CD4-positive, alpha-beta T cell (primary cell): ENCODE measurements around the gene OCA2. TPM values are rescaled to one million over a fixed set of nuclear protein-coding genes. Genes with fewer than 3 reads are reported as not detected.

Experiments used
- ATAC-seq: fragments of 200-7000 bp; cut with Tn5 transposase; one replicate; pipeline ENCODE4 v1.10.0; 2022; ENCODE audit warnings: mild to moderate bottlenecking; ENCODE audit not compliant: poor library complexity
- CTCF ChIA-PET: fragments of 350-600 bp; sonication (Branson Sonifier 250); formaldehyde crosslinking; loops from one replicate; lab custom pipeline; 2021; ENCODE audit warnings: antibody characterized with exemption, inconsistent platforms; lab: Charles Lee
- POLR2A ChIA-PET: fragments of 350-600 bp; sonication (Branson Sonifier 250); formaldehyde crosslinking; loops from one replicate; lab custom pipeline; 2021; ENCODE audit warnings: antibody characterized with exemption, inconsistent platforms; lab: Charles Lee
- DNase-seq, 14 experiments: peaks; one replicate each; pipeline ENCODE4 v3.0.0-alpha.2; 2013 to 2020; ENCODE audit warnings: mixed read lengths in 2 of 14
- H3K27ac ChIP-seq, 2 donors: one replicate each; pipeline versions ENCODE4 v1.5.1 to v1.7.0; 2013; ENCODE audit warnings: low read length in 2 of 2, low read depth in 1 of 2, mild to moderate bottlenecking in 1 of 2
- H3K27me3 ChIP-seq, 2 experiments: 1 replicate in 1 of 2; 2 replicates in 1 of 2; pipeline versions ENCODE4 v1.6.1 to v1.7.0; 2013; ENCODE audit warnings: low read length in 2 of 2, control low read depth in 1 of 2, mild to moderate bottlenecking in 1 of 2, moderate library complexity in 1 of 2; ENCODE audit not compliant: insufficient read depth in 2 of 2, control insufficient read depth in 1 of 2
- H3K36me3 ChIP-seq: one replicate; pipeline ENCODE4 v1.6.1; 2013; ENCODE audit warnings: low read length, control low read depth; ENCODE audit not compliant: insufficient read depth
- H3K4me1 ChIP-seq: one replicate; pipeline ENCODE4 v1.6.1; 2013; ENCODE audit warnings: low read length, control low read depth; ENCODE audit not compliant: insufficient read depth
- H3K4me3 ChIP-seq: one replicate; pipeline ENCODE4 v1.5.1; 2013; ENCODE audit warnings: mild to moderate bottlenecking, low read length, moderate library complexity
- H3K9me3 ChIP-seq, 2 experiments: 1 replicate in 1 of 2; 2 replicates in 1 of 2; pipeline versions ENCODE4 v1.6.1 to v1.7.0; 2013; ENCODE audit warnings: low read length in 2 of 2, mild to moderate bottlenecking in 2 of 2, control low read depth in 1 of 2, moderate library complexity in 1 of 2; ENCODE audit not compliant: control insufficient read depth in 1 of 2, insufficient read depth in 1 of 2
- H3K27ac Mint-ChIP-seq: one replicate; pipeline ENCODE4 v1.8.0; 2020; ENCODE audit warnings: mixed read lengths
- H3K27me3 Mint-ChIP-seq: one replicate; pipeline ENCODE4 v1.8.0; 2021; ENCODE audit warnings: mixed read lengths
- H3K36me3 Mint-ChIP-seq: one replicate; pipeline ENCODE4 v1.8.0; 2021; ENCODE audit warnings: low read depth, mixed read lengths
- H3K4me1 Mint-ChIP-seq: one replicate; pipeline ENCODE4 v1.8.0; 2021; ENCODE audit warnings: low read depth, mixed read lengths
- H3K4me3 Mint-ChIP-seq: one replicate; pipeline ENCODE4 v1.8.0; 2020; ENCODE audit warnings: mild to moderate bottlenecking, mixed read lengths
- H3K9me3 Mint-ChIP-seq: one replicate; pipeline ENCODE4 v1.8.0; 2020; ENCODE audit warnings: mixed read lengths
- CTCF ChIP-seq: fragments of 200-600 bp; IDR thresholded peaks from one replicate; pipeline ENCODE4 v1.8.0; 2022; ENCODE audit warnings: antibody characterized with exemption, mild to moderate bottlenecking
- intact Hi-C, 2 experiments: fragments of 100-400 bp; cut with DNase I in 1 of 2; cut with micrococcal nuclease in 1 of 2; formaldehyde crosslinking; loops; one replicate each; pipeline versions ENCODE4 v1.15.1 to v1.9.0; 2023 to 2025; cut with DNase I, micrococcal nuclease
- total RNA-seq, 174 experiments: library from RNA in 2 of 174; stranded (reverse) in 2 of 174; gene quantifications; one replicate each; pipeline ENCODE4 v1.2.3 and lab custom pipeline; 2021 to 2026

The OCA2 gene
- total RNA-seq, 2 experiments from 2014 or later: not detected

GRCh38 chr15:27912283-27912682, 186.8 kb downstream of the OCA2 start:
- no peaks in the 10 kb centered on the region for H3K4me1 Mint-ChIP-seq
- Histone ChIP-seq H3K27ac (no peak overlapping the region), H3K27me3 (no peaks in the 10 kb centered on the region), H3K4me3 (no peak overlapping the region), H3K4me1 (no peaks in the 10 kb centered on the region), H3K36me3 (no peaks in the 10 kb centered on the region), H3K9me3 (no peaks in the 10 kb centered on the region)
- ATAC-seq (no peak), DNase-seq (no peak)
- ChIA-PET POLR2A (no interaction called here), CTCF (no interaction called here)
- H3K36me3 Mint-ChIP-seq: no peaks in the 10 kb centered on the region
- H3K27ac Mint-ChIP-seq: no peak overlapping the region
- no peak overlapping the region for H3K4me3 Mint-ChIP-seq
- intact Hi-C loops: no loop called here
- peaks cover 10% of the 10 kb centered on the region for H3K9me3 Mint-ChIP-seq
- H3K27me3 Mint-ChIP-seq: no peaks in the 10 kb centered on the region
- TF ChIP-seq CTCF: no peak

GRCh38 chr15:27906802-27907201, 192.3 kb downstream of the OCA2 start:
- H3K36me3 ChIP-seq: no peaks in the 10 kb centered on the region
- H3K27ac ChIP-seq: no peak overlapping the region
- no peaks in the 10 kb centered on the region for H3K4me1 Mint-ChIP-seq
- TF ChIP-seq CTCF: no peak
- H3K4me1 ChIP-seq: no peaks in the 10 kb centered on the region
- peaks cover 2% of the 10 kb centered on the region for H3K9me3 Mint-ChIP-seq
- POLR2A ChIA-PET: no interaction called here
- no peaks in the 10 kb centered on the region for H3K36me3 Mint-ChIP-seq
- no peak overlapping the region for H3K4me3 ChIP-seq
- intact Hi-C loops: no loop called here
- H3K27me3 Mint-ChIP-seq: peaks cover 6% of the 10 kb centered on the region
- H3K27me3 ChIP-seq: no peaks in the 10 kb centered on the region
- DNase-seq (no peak), ATAC-seq (no peak)
- H3K4me3 Mint-ChIP-seq: no peak overlapping the region
- peaks cover 0 to 21% of the 10 kb centered on the region in 2 experiments for H3K9me3 ChIP-seq
- H3K27ac Mint-ChIP-seq: no peak overlapping the region
- CTCF ChIA-PET: no interaction called here

- intact Hi-C loops: no loop called here
Measured at GRCh38 chr15:27903405-27903804, 195.7 kb downstream of the OCA2 start.

More at GRCh38 chr15:27903405-27903804, 195.7 kb downstream of the OCA2 start:
- ChIA-PET CTCF (no interaction called here), POLR2A (no interaction called here)
- Mint-ChIP-seq H3K4me1 (no peaks in the 10 kb centered on the region), H3K27ac (no peak overlapping the region), H3K27me3 (peaks cover 11% of the 10 kb centered on the region), H3K4me3 (no peak overlapping the region), H3K9me3 (peaks cover 3% of the 10 kb centered on the region), H3K36me3 (no peaks in the 10 kb centered on the region)
- no peaks in the 10 kb centered on the region for H3K27me3 ChIP-seq
- H3K36me3 ChIP-seq: no peaks in the 10 kb centered on the region
- ATAC-seq (no peak), DNase-seq (no peak)
- no peaks in the 10 kb centered on the region for H3K4me1 ChIP-seq
- no peak for TF ChIP-seq CTCF
- peaks cover 0 to 24% of the 10 kb centered on the region in 2 experiments for H3K9me3 ChIP-seq
- H3K4me3 ChIP-seq: no peak overlapping the region
- no peak overlapping the region for H3K27ac ChIP-seq
